Transverse colon (tissue), 4 donors: ENCODE measurements around the gene LSM3.

ENCODE experiments used
- EP300 ChIP-seq: sonication (generic); formaldehyde crosslinking; IDR thresholded peaks from one replicate; pipeline ENCODE4 v1.6.1; 2017; ENCODE audit warnings: antibody characterized with exemption, low read depth
- POLR2A ChIP-seq: fragments of 450-650 bp; IDR thresholded peaks from one replicate; pipeline ENCODE4 v1.6.1; 2016; ENCODE audit warnings: antibody characterized with exemption, mild to moderate bottlenecking, moderate library complexity
- POLR2AphosphoS5 ChIP-seq, 3 donors: sonication (generic); formaldehyde crosslinking; IDR thresholded peaks; one replicate each; pipeline ENCODE4 v1.6.1; 2016; ENCODE audit warnings: antibody characterized with exemption in 3 of 3
- TF ChIP-seq, protein P1 (sequence below), 5 experiments: fragments of 200-600 bp in 3 of 5; fragments of 450-650 bp in 2 of 5; sonication (generic) in 3 of 5; IDR thresholded peaks; 1 replicate in 2 of 5; 2 replicates in 3 of 5; pipeline ENCODE4 v1.5.1; 2016 to 2017; ENCODE audit warnings: antibody characterized with exemption in 5 of 5, inconsistent platforms in 3 of 5, mild to moderate bottlenecking in 2 of 5, moderate library complexity in 1 of 5

DNA sequence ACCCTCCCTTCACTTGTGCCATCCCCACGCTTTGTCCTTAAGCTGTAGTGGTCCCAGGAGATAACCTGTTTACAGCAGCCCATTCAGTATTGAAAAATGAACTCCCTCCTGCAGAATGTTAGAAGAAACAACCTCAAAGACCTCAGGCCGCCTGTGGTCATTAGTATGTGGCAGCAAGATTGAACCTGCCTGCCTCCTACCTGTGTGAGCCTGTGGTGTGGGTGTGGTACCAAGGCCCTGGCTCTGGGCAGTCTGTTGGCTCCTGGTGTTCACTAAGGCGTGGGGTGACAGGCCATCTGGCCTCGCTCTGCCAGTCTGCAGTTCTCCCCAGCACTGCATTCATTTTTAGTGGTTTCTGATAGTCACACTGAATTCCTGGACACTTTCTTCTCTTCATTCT is 21.0 kb downstream of the LSM3 start:
- no peak for TF ChIP-seq POLR2AphosphoS5 (IDR thresholded peaks at IDR 0.05)
- TF ChIP-seq, protein P1, sequence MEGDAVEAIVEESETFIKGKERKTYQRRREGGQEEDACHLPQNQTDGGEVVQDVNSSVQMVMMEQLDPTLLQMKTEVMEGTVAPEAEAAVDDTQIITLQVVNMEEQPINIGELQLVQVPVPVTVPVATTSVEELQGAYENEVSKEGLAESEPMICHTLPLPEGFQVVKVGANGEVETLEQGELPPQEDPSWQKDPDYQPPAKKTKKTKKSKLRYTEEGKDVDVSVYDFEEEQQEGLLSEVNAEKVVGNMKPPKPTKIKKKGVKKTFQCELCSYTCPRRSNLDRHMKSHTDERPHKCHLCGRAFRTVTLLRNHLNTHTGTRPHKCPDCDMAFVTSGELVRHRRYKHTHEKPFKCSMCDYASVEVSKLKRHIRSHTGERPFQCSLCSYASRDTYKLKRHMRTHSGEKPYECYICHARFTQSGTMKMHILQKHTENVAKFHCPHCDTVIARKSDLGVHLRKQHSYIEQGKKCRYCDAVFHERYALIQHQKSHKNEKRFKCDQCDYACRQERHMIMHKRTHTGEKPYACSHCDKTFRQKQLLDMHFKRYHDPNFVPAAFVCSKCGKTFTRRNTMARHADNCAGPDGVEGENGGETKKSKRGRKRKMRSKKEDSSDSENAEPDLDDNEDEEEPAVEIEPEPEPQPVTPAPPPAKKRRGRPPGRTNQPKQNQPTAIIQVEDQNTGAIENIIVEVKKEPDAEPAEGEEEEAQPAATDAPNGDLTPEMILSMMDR (IDR thresholded peaks at IDR 0.05): no peak
- TF ChIP-seq EP300: no peak
- TF ChIP-seq POLR2A: no peak
